Stimulated activated effector memory CD8-positive, alpha-beta T cell treated with anti-CD3 and anti-CD28 coated beads, Interleukin-12 subunit alpha, Interleukin-12 subunit beta, amount 100 ng/mL, for 72 hours (primary cell): ENCODE data around the gene ADCYAP1R1.
"Not testable (repeated sequence)": the region's sequence is repeated elsewhere in the genome, so short reads cannot be mapped to it uniquely, and the experiment has no call there.

Experiments used
- ATAC-seq: fragments of 150-1000 bp; cut with Tn5 transposase; 2 replicates; pipeline ENCODE4 v1.10.0; 2021
- DNase-seq, 2 donors: peaks; one replicate each; pipeline ENCODE4 v3.0.0; 2021 to 2022; ENCODE audit warnings: low spot score in 2 of 2
- H3K27ac Mint-ChIP-seq: one replicate; pipeline ENCODE4 v1.8.0; 2022; ENCODE audit warnings: mild to moderate bottlenecking, mixed read lengths
- H3K36me3 Mint-ChIP-seq: one replicate; pipeline ENCODE4 v1.8.0; 2022; ENCODE audit warnings: mild to moderate bottlenecking, mixed read lengths
- H3K4me1 Mint-ChIP-seq: one replicate; pipeline ENCODE4 v1.8.0; 2022; ENCODE audit warnings: mixed read lengths
- H3K4me3 Mint-ChIP-seq: one replicate; pipeline ENCODE4 v1.8.0; 2022; ENCODE audit warnings: mild to moderate bottlenecking, mixed read lengths
- H3K9me3 Mint-ChIP-seq: one replicate; pipeline ENCODE4 v1.8.0; 2022; ENCODE audit warnings: mixed read lengths

Gene ADCYAP1R1

DNA sequence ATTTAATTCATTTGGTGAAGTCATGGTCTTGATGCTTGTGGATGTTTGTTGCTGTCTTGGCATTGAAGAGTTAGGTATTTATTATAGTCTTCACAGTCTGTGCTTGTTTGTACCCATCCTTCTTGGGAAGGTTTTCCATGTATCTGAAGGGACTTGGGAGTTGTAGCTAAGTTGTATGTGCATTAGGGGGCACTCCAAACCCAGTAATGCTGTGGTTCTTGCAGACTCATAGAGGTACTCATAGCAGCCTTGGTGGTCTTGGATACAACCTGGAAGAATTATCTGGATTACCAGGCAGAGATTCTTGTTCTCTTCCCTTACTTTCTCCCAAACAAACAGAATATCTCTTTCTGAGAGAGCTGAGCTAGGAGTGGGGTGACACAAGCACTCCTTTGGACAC, 93.2 kb downstream of the ADCYAP1R1 start:
- Mint-ChIP-seq H3K36me3 (no peaks in the 10 kb centered on the region), H3K4me1 (no peaks in the 10 kb centered on the region), H3K27ac (no peak overlapping the region), H3K9me3 (peaks cover 8% of the 10 kb centered on the region), H3K4me3 (no peak overlapping the region)
- ATAC-seq (no peak), DNase-seq (no peak)

DNA sequence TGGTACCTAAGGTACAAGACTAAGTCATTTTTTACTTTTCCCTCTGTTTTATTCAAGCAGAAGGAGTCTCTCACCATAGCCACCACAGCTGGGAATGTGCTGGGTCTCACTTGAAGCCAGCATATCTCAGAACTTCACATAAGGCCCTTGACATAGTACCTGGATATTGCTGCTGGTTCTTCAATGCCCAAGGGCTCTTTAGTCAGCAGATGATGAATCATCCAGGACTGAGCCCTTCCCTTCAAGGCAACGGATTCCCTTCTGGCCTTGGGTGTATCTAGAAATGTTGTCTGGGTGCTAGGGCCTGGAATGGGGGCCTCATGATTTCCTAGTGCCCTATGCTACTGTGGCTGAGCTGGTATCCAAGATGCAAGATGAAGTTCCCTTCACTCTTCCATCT, 93.9 kb downstream of the ADCYAP1R1 start:
- Mint-ChIP-seq H3K36me3 (no peaks in the 10 kb centered on the region), H3K27ac (no peak overlapping the region), H3K9me3 (peaks cover 8% of the 10 kb centered on the region), H3K4me1 (no peaks in the 10 kb centered on the region), H3K4me3 (no peak overlapping the region)
- ATAC-seq (no peak), DNase-seq (no peak)

DNA sequence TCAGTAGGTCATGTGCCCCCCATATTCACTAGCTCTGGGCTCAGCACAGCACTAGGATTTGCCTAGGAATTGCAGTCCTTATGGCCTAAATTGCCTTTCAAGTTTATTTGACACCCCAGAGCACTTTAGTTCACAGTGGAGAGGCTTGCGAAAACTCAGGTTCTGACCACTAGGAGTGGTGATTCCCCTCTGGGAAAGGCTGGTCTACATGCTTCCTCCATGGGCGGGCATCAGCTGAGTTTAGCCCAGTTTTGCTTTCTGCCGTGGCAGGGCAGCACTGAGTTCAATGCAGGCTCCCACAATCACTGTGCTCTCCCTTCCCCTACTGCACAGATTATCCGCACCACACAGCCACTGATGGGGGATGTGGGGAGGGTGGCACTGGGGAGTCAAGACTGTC, 94.4 kb downstream of the ADCYAP1R1 start:
- ATAC-seq (no peak), DNase-seq (no peak)
- Mint-ChIP-seq H3K4me1 (no peaks in the 10 kb centered on the region), H3K36me3 (no peaks in the 10 kb centered on the region), H3K27ac (no peak overlapping the region), H3K9me3 (peaks cover 8% of the 10 kb centered on the region), H3K4me3 (no peak overlapping the region)

DNA sequence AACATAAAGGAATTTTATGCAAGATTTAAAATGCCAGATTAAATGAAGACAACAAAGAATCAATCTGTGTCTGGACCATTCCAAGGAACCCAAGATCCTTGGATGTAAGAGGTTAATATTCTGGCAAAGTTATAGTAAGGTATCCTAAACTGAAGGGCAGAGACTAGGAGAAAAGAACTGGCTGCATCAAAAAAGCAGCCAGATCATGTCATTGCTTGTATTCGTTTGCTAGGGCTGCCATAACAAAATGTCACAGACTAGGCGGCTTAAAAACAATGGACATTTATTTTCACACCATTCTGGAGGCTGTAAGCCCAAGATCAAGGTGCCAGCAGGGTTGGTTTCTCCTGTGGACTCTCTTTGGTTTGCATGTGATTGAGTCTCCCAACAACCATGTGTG, 99.7 kb downstream of the ADCYAP1R1 start:
- Mint-ChIP-seq H3K4me3 (no peak overlapping the region), H3K9me3 (peaks cover 2% of the 10 kb centered on the region), H3K27ac (no peak overlapping the region), H3K4me1 (no peaks in the 10 kb centered on the region), H3K36me3 (no peaks in the 10 kb centered on the region)
- DNase-seq (no peak), ATAC-seq (no peak)

DNA sequence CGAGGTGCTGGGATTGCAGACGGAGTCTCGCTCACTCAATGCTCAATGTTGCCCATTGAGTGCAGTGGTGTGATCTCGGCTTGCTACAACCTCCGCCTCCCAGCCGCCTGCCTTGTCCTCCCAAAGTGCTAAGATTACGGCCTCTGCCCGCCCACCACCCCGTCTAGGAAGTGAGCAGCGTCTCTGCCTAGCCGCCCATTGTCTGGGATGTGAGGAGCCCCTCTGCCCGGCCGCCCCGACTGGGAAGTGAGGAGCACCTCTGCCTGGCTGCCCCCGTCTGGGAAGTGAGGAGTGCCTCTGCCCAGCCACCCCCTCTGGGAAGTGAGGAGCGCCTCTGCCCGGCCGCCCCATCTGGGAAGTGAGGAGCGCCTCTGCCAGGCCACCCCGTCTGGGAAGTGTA, 101.2 kb downstream of the ADCYAP1R1 start:
- not testable (repeated sequence) for H3K36me3 Mint-ChIP-seq, H3K9me3 Mint-ChIP-seq, H3K27ac Mint-ChIP-seq, ATAC-seq, DNase-seq, H3K4me3 Mint-ChIP-seq, H3K4me1 Mint-ChIP-seq

DNA sequence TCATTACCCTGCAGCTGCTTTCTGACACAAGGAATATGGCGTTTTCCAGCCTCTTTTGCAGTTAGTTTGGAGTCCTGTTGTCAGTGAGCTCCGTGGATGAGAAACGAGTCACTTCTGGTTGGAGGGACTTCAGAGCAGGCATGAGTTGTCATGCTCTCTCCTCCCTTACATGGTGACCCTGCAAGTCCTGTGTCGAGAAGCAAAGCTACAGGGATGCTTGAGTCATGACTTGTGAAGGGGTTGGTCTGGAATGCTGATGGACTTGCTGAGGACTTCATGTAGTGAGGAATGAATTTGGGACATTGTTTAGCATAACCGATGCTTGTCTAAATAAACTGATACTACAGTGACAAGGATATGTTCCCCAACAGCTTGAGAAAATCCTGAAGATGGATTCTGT, 108.8 kb downstream of the ADCYAP1R1 start:
- Mint-ChIP-seq H3K27ac (no peak overlapping the region), H3K4me1 (no peaks in the 10 kb centered on the region), H3K36me3 (no peaks in the 10 kb centered on the region), H3K4me3 (no peak overlapping the region), H3K9me3 (no peaks in the 10 kb centered on the region)
- ATAC-seq (no peak), DNase-seq (no peak)
